ENCODE data around the gene GTF2E1.

DNA sequence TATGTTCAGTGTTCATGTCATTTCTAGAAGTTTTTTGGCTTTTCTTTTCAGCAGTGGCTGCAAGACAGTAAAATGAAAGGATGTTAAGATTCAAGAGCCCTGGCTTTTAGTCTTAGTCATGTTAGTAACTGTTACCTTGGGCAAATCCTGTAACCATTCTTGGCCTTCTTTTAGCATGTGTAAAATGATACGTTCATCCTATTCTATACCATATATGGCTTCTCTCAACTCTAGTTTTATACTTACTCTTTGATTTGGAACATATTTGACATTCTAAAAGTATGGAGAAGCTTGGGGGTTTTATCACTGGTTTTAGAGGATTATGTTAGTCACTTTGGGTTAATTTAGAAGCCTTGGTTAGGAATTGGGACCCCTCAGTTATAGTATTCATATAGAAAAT is 20.1 kb downstream of the GTF2E1 start:
- TF ChIP-seq, protein P1, sequence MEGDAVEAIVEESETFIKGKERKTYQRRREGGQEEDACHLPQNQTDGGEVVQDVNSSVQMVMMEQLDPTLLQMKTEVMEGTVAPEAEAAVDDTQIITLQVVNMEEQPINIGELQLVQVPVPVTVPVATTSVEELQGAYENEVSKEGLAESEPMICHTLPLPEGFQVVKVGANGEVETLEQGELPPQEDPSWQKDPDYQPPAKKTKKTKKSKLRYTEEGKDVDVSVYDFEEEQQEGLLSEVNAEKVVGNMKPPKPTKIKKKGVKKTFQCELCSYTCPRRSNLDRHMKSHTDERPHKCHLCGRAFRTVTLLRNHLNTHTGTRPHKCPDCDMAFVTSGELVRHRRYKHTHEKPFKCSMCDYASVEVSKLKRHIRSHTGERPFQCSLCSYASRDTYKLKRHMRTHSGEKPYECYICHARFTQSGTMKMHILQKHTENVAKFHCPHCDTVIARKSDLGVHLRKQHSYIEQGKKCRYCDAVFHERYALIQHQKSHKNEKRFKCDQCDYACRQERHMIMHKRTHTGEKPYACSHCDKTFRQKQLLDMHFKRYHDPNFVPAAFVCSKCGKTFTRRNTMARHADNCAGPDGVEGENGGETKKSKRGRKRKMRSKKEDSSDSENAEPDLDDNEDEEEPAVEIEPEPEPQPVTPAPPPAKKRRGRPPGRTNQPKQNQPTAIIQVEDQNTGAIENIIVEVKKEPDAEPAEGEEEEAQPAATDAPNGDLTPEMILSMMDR (conservative IDR thresholded peaks at IDR 0.05; ENCODE audit: low read length), result no peak
- no peak for TF ChIP-seq EZH2phosphoT487 (IDR thresholded peaks at IDR 0.05; ENCODE audit: borderline replicate concordance, low read depth, low read length)

Data from OCI-LY7 (cell line).